NCI-H524 (cell line): ENCODE measurements around the gene P2RX6.
A peak's percentile ranks its signal among the peaks of the same experiment; 100 is the strongest.
"Not testable (repeated sequence)": the region's sequence is repeated elsewhere in the genome, so short reads cannot be mapped to it uniquely, and the experiment has no call there.

Experiments used
- DNase-seq, 2 experiments: peaks; one replicate each; lab custom pipeline; 2025; lab: John Stamatoyannopoulos, UW

P2RX6 gene

DNA sequence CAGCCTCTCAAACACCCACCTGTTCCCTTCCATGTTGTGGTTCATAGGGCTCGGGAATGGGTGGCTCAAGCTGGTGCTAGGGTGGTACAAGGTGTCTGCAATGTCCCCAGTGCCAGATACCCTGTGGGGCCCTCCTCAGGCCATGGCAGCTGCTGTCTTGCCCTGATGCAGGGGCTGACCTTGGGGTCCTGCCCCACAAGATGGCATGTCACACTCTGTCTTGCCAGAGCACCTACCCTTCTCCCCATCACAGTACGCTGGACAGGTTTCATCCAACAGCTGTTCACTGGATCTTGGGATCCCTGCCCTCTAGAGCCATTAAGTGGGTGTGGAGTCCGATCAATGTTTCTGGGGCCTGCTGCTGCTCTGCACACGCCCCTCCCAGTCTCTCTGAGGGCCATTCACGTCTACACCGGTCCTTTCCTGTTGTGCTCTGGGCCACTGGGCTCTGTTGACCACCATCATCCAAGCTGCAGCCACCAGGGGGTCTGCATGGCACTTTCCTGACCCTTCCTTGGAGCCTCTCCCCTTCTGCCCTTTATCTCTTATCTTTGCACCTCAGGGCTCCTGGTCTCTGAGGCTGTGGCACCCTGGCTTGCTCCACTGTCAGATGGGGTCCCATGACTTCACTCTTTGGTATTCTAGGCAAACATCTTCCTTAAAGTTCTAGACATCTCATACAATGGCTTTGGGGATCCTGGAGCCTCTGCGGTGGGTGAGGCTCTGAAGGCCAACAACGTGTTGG lies 37.9 kb downstream of the P2RX6 start:
- DNase-seq, result peak in 1 of 2 experiments; percentile 33

DNA sequence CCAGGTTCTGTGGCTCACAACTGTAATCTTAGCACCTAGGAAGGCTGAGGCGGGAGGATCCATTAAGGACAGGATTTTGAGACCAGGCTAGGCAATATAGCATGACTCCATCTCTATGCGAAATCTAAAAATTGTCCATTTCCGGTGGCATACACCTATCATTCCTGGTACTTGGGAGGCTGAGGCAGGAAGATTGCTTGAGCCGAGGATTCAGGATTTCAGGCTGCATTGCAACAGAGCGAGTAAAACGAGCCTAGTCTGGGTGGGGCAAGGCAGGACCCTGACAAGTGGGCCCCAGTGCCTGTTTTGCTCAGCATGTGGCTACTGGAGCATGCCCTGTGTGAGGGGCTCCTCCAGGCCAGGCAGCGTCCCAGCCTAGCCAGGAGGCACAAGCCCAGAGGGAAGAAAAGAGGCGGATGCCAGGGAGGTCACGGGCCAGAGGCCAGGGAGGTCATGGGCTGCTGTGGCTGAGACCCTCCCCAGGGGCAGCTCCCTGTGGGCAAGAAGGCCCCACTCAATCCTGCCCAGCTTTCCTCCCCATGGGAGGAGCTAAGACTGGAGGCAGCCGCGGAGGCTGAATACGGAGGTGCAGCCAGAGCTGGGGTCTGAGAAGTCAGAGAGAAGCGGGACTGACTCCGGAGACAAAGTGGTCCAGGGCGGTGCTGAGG lies 39.2 kb downstream of the P2RX6 start:
- no peak for DNase-seq

GRCh38 chr22:21054714-21055563 lies 40.0 kb downstream of the P2RX6 start:
- no peak for DNase-seq

GRCh38 chr22:21055564-21055834 lies 40.5 kb downstream of the P2RX6 start:
- DNase-seq, result no peak

DNA sequence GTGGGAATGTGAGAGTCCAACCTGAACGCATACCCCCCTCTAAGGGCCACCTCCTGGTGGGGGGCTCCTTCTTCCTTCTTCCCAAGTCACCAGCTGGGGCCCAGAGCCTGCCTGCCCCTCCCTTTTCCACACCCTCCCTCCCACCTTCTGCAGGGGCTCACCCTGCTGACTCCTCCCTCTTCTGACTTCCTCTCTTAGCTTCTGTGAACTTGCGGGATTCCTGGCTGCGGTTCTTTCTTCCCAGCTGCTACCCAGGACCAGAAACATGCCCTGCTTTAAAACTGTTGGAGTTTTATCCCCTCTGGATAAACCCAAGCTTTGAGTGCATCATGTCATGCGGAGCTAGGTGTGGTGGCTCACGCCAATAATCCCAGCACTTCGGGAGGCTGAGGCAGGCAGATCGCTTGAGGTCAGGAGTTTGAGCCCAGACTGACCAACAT lies 40.9 kb downstream of the P2RX6 start:
- DNase-seq, result peak in 1 of 2 experiments; percentile 16

- DNase-seq, result not testable (repeated sequence)
Observed at GRCh38 chr22:21060363-21060762, 45.4 kb downstream of the P2RX6 start.

- DNase-seq, result not testable (repeated sequence)
Observed at GRCh38 chr22:21061660-21062321, 46.8 kb downstream of the P2RX6 start.

GRCh38 chr22:21064425-21064824 lies 49.5 kb downstream of the P2RX6 start:
- DNase-seq, result not testable (repeated sequence)

DNA sequence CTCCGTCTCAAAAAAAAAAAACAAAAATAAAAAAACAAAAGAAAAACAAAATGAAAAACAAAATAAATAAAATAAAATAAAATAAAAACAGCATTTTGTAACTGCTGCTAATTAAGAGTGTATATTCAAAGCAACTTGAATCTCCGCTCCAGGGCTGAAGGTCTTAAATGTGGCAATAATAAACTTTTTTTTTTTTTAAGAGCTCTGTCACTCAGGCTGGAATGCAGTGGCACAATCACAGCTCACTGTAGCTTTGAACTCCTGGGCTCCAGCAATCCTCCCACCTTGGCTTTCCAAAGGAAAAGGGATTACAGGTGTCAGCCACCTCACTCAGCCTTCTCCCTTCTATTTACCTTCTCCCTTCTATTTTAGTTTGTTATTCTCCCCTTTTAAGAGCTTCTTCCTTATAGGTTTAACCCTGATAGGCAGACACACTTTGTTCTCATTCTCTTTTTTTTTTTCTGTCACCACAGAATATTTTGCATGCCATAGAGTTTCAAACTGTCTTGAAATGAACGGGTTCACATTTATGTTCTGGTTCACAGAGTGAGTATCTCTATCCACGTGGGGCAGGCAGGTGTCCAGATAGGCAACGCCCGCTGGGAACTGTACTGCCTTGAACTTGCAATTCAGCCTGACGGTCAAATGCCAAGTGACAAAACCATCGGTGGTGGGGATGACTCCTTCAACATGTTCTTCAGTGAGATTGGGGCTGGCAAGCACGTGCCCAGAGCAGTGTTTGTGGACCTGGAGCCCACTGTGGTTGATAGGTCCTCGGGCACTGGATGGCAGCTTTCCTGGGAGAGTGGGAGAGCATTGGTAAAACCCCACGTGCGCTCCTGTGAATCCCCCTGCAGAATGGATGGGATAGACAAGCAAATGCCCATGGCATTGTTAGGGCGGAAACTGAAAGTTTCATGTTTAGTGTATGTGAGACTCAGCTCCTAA lies 50.2 kb downstream of the P2RX6 start:
- DNase-seq, result no peak

GRCh38 chr22:21067075-21067900 lies 52.3 kb downstream of the P2RX6 start:
- no peak for DNase-seq

DNA sequence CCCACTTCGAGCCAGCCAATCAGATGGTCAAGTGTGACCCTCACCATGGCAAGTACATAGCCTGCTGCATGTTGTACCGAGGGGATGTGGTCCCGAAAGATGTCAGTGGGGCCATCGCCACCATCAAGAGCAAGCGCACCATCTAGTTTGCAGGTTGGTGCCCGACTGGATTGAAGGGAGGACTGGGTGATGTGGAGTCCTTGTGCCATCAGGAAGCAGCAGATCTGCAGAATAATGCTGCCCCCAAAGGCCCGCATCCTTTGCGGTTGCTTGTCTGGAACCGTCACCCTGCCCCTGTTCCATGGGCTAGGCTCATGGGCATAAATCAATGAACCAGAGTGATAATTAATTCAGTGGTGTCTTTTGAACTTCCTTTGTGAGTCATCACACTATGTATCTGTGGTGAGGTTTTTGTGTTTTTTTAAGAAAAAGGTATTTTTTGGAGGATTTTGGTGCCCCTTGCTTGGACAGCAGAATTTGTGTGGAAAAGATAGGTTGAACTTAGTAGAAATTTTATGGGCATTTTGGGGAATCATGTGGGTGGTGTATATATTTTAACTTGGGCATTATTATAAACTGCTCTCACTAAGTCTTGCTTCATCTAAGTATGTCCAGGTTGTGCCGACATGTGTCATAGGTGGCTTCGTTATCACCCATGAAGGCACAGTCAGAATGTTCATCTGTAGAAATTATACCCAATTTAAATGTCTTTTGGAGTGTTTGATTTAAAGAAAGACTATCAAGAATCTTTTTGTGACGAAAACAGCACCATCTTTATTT lies 53.1 kb downstream of the P2RX6 start:
- DNase-seq, result no peak

GRCh38 chr22:21068681-21069276 lies 53.8 kb downstream of the P2RX6 start:
- DNase-seq, result no peak

- DNase-seq, result no peak
Observed at GRCh38 chr22:21069375-21069774, 54.4 kb downstream of the P2RX6 start.

DNA sequence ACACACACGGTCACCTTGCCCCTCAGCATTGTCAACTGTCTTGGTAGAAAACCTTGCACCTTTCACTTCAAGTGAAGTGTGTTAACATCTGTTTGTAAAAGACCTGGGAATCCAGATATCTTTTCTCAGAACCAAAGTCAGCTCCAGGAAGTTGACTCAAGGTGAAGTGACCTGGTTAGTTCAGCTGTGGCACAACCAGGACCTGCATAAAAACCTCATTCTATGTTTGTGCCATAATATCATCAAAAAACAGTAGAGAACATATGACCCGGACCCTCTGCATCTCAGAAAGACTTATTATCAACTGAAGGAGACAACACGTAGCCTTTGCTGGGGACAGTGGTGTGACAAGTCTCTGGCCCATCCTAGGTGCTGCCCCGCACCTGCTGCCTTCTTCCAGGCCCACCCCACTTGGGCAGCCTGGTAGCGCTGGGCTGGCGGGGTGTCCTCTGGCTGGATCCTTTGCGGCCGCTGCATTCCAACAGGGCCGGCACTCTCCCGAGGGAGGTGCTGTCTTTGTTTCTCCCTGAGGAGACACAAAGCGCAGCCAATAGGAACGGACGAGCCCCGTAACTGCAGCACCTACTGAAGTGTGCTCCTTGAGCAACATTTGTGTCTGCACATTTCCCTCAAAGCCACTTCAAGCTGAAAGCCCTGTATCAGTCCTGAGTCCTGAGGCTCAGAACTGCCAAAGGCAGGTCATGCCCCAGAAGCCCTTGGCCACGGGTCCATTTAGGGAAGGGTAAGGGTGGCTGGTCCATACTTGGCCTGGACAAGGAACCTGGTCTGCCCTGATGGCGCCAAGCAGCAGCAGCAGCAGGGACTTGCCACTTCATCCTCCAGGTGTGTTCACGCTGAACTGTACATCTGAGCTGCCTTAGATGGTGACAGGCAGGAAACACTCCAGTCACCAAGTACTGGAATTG lies 56.0 kb downstream of the P2RX6 start:
- DNase-seq, result no peak

GRCh38 chr22:21071796-21072195 lies 56.8 kb downstream of the P2RX6 start:
- not testable (repeated sequence) for DNase-seq

DNA sequence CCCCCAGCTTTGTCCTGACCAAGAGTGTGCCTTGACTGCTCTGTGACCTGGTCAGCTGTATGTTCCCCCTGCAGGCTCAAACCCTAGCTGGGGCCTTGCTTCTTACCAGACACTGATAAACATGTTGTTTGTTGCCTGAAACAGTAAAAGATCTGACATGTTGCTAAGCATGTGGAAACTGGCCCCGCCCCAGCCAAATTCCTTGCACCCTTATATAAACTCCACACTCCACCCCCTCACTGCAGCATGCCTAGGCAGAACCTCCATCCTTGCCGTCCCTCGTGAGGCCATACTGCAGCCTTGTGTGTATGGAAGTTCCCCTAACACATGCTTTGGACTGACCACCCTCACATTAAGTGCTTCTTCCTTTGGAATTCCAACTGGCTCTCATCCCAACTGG lies 58.1 kb downstream of the P2RX6 start:
- no peak for DNase-seq

- DNase-seq, result no peak
Observed at GRCh38 chr22:21073482-21073881, 58.5 kb downstream of the P2RX6 start.
